Keratinocyte (primary cell): ENCODE results near the gene MYBPC3. TPM values are rescaled to one million over a fixed set of nuclear protein-coding genes. Genes with fewer than 3 reads are reported as not detected.

Experiments used
- DNase-seq: peaks from one replicate; pipeline ENCODE4 v3.0.0-alpha.2; 2011; ENCODE audit warnings: low read depth, missing footprints, low spot score
- FAIRE-seq: peaks from 2 replicates; lab custom pipeline; 2011; peaks lifted over from hg19 to GRCh38; lab: Jason Lieb, UNC
- H2AFZ ChIP-seq: 2 replicates; pipeline ENCODE4 v1.6.0; 2012; ENCODE audit warnings: low read length, control low read depth, inconsistent platforms; ENCODE audit not compliant: control insufficient read depth
- H3K27ac ChIP-seq: 2 replicates; pipeline ENCODE4 v1.5.1; 2011; ENCODE audit warnings: low read length; ENCODE audit not compliant: control insufficient read depth, insufficient read depth
- H3K27me3 ChIP-seq: 3 replicates; pipeline ENCODE4 v1.6.0; 2011; ENCODE audit warnings: low read length; ENCODE audit not compliant: control insufficient read depth, insufficient read depth; ENCODE audit errors: extremely low read depth
- H3K36me3 ChIP-seq, 2 experiments: 2 replicates in 1 of 2; 3 replicates in 1 of 2; pipeline ENCODE4 v1.5.1; 2011; ENCODE audit warnings: low read length in 2 of 2, mild to moderate bottlenecking in 1 of 2; ENCODE audit not compliant: control insufficient read depth in 2 of 2, insufficient read depth in 2 of 2; ENCODE audit errors: extremely low read depth in 1 of 2
- H3K4me1 ChIP-seq: 3 replicates; pipeline ENCODE4 v1.5.1; 2011; ENCODE audit warnings: low read length; ENCODE audit not compliant: control insufficient read depth, insufficient read depth; ENCODE audit errors: extremely low read depth
- H3K4me2 ChIP-seq: 3 replicates; pipeline ENCODE4 v1.6.0; 2011; ENCODE audit warnings: low read depth, low read length; ENCODE audit not compliant: control insufficient read depth, insufficient read depth; ENCODE audit errors: extremely low read depth
- H3K4me3 ChIP-seq, 3 experiments: fragments of 200-600 bp in 1 of 3; sonication (generic) in 1 of 3; 2 replicates in 2 of 3; 3 replicates in 1 of 3; pipeline ENCODE4 v1.5.1; 2011 to 2016; ENCODE audit warnings: low read length in 3 of 3, mild to moderate bottlenecking in 3 of 3, control low read depth in 2 of 3, inconsistent platforms in 1 of 3, low read depth in 1 of 3, mixed read lengths in 1 of 3, mixed run types in 1 of 3, moderate library complexity in 1 of 3; ENCODE audit not compliant: control insufficient read depth in 2 of 3, insufficient read depth in 2 of 3; ENCODE audit errors: extremely low read depth in 1 of 3
- H3K79me2 ChIP-seq: 2 replicates; pipeline ENCODE4 v1.6.0; 2012; ENCODE audit warnings: low read length; ENCODE audit not compliant: control insufficient read depth, insufficient read depth
- H3K9ac ChIP-seq: 3 replicates; pipeline ENCODE4 v1.6.0; 2011; ENCODE audit warnings: low read length; ENCODE audit not compliant: control insufficient read depth, insufficient read depth; ENCODE audit errors: extremely low read depth
- H3K9me1 ChIP-seq: 3 replicates; pipeline ENCODE4 v1.6.0; 2011; ENCODE audit warnings: low read length; ENCODE audit not compliant: control insufficient read depth, insufficient read depth; ENCODE audit errors: extremely low read depth
- H3K9me3 ChIP-seq: 2 replicates; pipeline ENCODE4 v1.5.1; 2012; ENCODE audit warnings: low read depth, low read length; ENCODE audit not compliant: control insufficient read depth
- H4K20me1 ChIP-seq: 3 replicates; pipeline ENCODE4 v1.6.0; 2011; ENCODE audit warnings: low read length; ENCODE audit not compliant: control insufficient read depth, insufficient read depth; ENCODE audit errors: extremely low read depth
- EZH2 ChIP-seq: IDR thresholded peaks from one replicate; pipeline ENCODE4 v1.6.1; 2012; ENCODE audit warnings: inconsistent platforms, mild to moderate bottlenecking, low read length, moderate library complexity
- dilution Hi-C: fragments of 300-500 bp; cut with MboI; formaldehyde crosslinking; loops from one replicate; pipeline ENCODE4 v1.7.0; 2020; ENCODE audit warnings: low sequenced_read_pairs; ENCODE audit not compliant: extremely low pct_ligation_motif_present
- polyA plus RNA-seq, 5 experiments: library from polyadenylated mRNA; depleted of rRNA in 3 of 5; stranded (reverse) in 3 of 5; stranded (forward) in 1 of 5; unstranded in 1 of 5; fragments of >200 nt; gene quantifications; 1 replicate in 1 of 5; 2 replicates in 3 of 5; 3 replicates in 1 of 5; pipeline versions ENCODE4 v1.2.1 to v1.2.3, GENCODE V29; 2011 to 2012; ENCODE audit warnings: missing spikeins in 2 of 5, low read depth in 1 of 5, low replicate concordance in 1 of 5
- TF ChIP-seq, protein P1 (sequence below), 3 experiments: IDR thresholded peaks in 1 of 3; conservative IDR thresholded peaks in 1 of 3; optimal IDR thresholded peaks in 1 of 3; 2 replicates in 2 of 3; 3 replicates in 1 of 3; pipeline versions ENCODE3 to v1.5.1; 2011; ENCODE audit warnings: low read length in 3 of 3, mild to moderate bottlenecking in 3 of 3, moderate library complexity in 2 of 3, control low read depth in 1 of 3, inconsistent platforms in 1 of 3; ENCODE audit not compliant: insufficient read depth in 2 of 3; ENCODE audit errors: extremely low read depth in 1 of 3

MYBPC3 gene
- polyA plus RNA-seq, 1 donor (not counting 4 experiments of a cell fraction or from before 2014, with no cell fraction given) = not detected

DNA sequence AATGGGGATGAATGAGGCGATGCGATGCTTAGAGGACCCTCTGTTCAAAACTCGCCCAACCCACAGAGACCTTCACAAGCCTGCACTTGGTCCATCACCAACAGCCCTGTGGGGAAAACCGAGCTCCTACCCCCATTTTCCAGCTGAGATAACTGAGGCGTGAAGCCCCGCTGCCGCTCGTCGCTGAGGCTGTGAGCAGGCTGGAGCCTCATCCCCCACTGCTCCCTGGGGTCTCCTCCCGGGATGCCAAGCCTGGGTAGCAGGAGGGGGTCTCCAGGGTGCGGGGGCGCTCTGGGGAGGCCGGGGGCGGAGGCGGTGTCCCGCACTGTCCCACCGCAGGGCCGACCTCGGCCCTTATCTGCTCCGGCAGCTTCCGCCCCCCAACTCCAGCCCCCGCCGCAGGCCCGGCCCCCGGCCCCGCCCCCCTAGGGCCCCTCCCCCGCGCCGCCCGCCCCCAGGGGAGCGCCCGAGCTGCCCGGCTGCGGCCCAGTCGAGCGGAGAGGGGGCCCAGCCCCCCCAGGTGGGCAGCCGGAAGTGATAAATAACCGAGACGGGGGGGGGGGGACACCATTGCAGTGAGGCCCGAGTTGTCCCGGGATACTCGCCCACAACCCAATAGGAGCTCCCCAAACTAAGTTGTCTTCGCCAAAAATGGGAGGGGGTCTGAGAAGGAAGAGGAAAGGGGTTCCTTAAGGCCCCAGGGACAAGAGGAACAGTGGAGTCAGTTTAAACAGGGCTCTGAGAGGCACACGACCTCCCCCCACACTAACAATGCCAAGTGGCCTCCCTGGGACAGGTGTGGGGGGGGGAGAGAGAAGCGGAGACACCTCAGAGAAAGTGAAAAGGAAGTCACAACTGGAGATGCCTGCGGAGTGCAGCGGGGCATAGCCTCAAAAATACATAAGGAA lies 47.6 kb upstream of the MYBPC3 start:
- H3K36me3 ChIP-seq = no peaks in the 10 kb centered on the region
- FAIRE-seq = no peak
- H3K79me2 ChIP-seq = no peaks in the 10 kb centered on the region
- dilution Hi-C loops = no loop called here
- TF ChIP-seq, protein P1, sequence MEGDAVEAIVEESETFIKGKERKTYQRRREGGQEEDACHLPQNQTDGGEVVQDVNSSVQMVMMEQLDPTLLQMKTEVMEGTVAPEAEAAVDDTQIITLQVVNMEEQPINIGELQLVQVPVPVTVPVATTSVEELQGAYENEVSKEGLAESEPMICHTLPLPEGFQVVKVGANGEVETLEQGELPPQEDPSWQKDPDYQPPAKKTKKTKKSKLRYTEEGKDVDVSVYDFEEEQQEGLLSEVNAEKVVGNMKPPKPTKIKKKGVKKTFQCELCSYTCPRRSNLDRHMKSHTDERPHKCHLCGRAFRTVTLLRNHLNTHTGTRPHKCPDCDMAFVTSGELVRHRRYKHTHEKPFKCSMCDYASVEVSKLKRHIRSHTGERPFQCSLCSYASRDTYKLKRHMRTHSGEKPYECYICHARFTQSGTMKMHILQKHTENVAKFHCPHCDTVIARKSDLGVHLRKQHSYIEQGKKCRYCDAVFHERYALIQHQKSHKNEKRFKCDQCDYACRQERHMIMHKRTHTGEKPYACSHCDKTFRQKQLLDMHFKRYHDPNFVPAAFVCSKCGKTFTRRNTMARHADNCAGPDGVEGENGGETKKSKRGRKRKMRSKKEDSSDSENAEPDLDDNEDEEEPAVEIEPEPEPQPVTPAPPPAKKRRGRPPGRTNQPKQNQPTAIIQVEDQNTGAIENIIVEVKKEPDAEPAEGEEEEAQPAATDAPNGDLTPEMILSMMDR (optimal IDR thresholded peaks at IDR 0.05 in 1 of 3, IDR thresholded peaks at IDR 0.05 in 1 of 3, conservative IDR thresholded peaks at IDR 0.05 in 1 of 3; ENCODE audit: extremely low read depth in 1 of 3, insufficient read depth in 2 of 3, low read length in 3 of 3) = no peak
- no peak for TF ChIP-seq EZH2
- peak overlapping the region; percentile 82 for H2AFZ ChIP-seq
- peak overlapping the region; percentile 46 for H3K9ac ChIP-seq
- H3K4me2 ChIP-seq = peak overlapping the region; percentile 77
- peaks cover 21% of the 10 kb centered on the region for H3K4me1 ChIP-seq
- H3K9me1 ChIP-seq = no peaks in the 10 kb centered on the region
- no peak overlapping the region for H3K27ac ChIP-seq
- H4K20me1 ChIP-seq = no peaks in the 10 kb centered on the region
- H3K4me3 ChIP-seq = peak overlapping the region; percentile 21 to 56 (median 38)
- DNase-seq = no peak
- H3K27me3 ChIP-seq = no peaks in the 10 kb centered on the region
- H3K9me3 ChIP-seq = no peaks in the 10 kb centered on the region

DNA sequence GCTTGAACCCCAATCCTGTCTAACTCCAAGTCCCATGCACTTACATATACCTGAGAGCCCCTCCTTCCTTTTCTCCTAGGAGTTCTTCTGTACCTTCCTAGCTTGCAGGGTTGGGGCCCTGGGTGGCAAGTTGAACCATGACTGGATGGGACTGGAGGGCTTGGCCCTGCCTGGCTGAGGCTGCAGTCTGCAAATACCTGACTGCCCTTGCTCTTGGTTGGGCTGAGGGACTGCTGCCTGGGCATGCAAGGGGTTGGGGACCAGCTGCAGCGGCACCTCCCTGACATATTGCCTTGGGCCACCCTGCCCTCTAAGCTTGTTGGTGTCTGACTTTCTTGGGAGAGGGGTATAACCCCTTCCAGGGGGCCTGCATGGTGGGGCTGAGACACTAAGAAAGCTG lies 46.0 kb upstream of the MYBPC3 start:
- no peak for FAIRE-seq

More for the DNA sequence above, 46.0 kb upstream of the MYBPC3 start:
- H3K27me3 ChIP-seq = no peaks in the 10 kb centered on the region
- peaks cover 21% of the 10 kb centered on the region for H3K4me1 ChIP-seq
- dilution Hi-C loops = no loop called here
- H3K36me3 ChIP-seq = no peaks in the 10 kb centered on the region
- H3K9ac ChIP-seq = no peak overlapping the region
- no peak overlapping the region for H3K4me3 ChIP-seq
- no peaks in the 10 kb centered on the region for H3K9me1 ChIP-seq
- H4K20me1 ChIP-seq = no peaks in the 10 kb centered on the region
- peak overlapping the region; percentile 10 for H3K4me2 ChIP-seq
- H3K9me3 ChIP-seq = no peaks in the 10 kb centered on the region
- no peak for DNase-seq
- H3K79me2 ChIP-seq = no peaks in the 10 kb centered on the region
- no peak overlapping the region for H2AFZ ChIP-seq
- no peak overlapping the region for H3K27ac ChIP-seq
- TF ChIP-seq, protein P1 (optimal IDR thresholded peaks at IDR 0.05 in 1 of 3, IDR thresholded peaks at IDR 0.05 in 1 of 3, conservative IDR thresholded peaks at IDR 0.05 in 1 of 3; ENCODE audit: extremely low read depth in 1 of 3, insufficient read depth in 2 of 3, low read length in 3 of 3) = no peak
- no peak for TF ChIP-seq EZH2
